ENCODE measurements around the gene PHF19. TPM values are rescaled to one million over a fixed set of nuclear protein-coding genes. Genes with fewer than 3 reads are reported as not detected.

PHF19 gene
- polyA plus RNA-seq, 3 donors: 12.6 to 61.0 (median 12.7) TPM

DNA sequence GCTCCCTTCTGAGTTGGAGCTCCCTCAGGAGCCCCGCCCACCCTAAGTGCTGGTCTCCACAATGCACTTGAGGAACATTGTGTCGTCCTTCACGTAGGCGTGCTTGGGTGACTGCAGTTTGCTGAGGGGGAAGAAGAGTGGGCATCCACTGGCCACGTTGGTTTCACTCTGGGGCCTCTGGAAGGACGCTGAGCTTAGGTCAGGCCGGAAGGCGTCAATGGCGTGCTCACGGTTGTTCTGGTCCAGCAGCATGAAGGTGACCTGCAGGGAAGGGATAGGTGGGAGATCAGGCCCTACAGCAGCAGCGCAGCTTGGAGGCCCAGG lies 28.0 kb upstream of the PHF19 start:
- no peak overlapping the region for H3K4me3 Mint-ChIP-seq
- H3K27me3 Mint-ChIP-seq (ENCODE audit: low read depth in 3 of 3): peaks cover 0 to 7% (median 3%) of the 10 kb centered on the region in 3 donors
- no peaks in the 10 kb centered on the region for H4K20me1 ChIP-seq (ENCODE audit: insufficient read depth, low read length)
- no peak overlapping the region for H3K9ac ChIP-seq (ENCODE audit: insufficient read depth, low read length, poor library complexity, severe bottlenecking)
- intact Hi-C loops (cut with micrococcal nuclease): no loop called here
- peaks cover 0 to 10% of the 10 kb centered on the region in 2 donors for H3K36me3 ChIP-seq (replicated peaks in 1 of 2; ENCODE audit: control insufficient read depth in 1 of 2, insufficient read depth in 2 of 2, low read length in 2 of 2)
- H3K4me1 Mint-ChIP-seq: peaks cover 7% of the 10 kb centered on the region
- H3K27me3 ChIP-seq (ENCODE audit: control insufficient read depth in 2 of 2, insufficient read depth in 2 of 2, low read length in 2 of 2): no peaks in the 10 kb centered on the region
- TF ChIP-seq, protein P1, sequence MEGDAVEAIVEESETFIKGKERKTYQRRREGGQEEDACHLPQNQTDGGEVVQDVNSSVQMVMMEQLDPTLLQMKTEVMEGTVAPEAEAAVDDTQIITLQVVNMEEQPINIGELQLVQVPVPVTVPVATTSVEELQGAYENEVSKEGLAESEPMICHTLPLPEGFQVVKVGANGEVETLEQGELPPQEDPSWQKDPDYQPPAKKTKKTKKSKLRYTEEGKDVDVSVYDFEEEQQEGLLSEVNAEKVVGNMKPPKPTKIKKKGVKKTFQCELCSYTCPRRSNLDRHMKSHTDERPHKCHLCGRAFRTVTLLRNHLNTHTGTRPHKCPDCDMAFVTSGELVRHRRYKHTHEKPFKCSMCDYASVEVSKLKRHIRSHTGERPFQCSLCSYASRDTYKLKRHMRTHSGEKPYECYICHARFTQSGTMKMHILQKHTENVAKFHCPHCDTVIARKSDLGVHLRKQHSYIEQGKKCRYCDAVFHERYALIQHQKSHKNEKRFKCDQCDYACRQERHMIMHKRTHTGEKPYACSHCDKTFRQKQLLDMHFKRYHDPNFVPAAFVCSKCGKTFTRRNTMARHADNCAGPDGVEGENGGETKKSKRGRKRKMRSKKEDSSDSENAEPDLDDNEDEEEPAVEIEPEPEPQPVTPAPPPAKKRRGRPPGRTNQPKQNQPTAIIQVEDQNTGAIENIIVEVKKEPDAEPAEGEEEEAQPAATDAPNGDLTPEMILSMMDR (IDR thresholded peaks at IDR 0.05): no peak
- no peak overlapping the region for H3K4me3 ChIP-seq (replicated peaks in 1 of 3; ENCODE audit: low read depth in 2 of 3, low read length in 3 of 3)
- H3K9me3 Mint-ChIP-seq: no peaks in the 10 kb centered on the region
- no peaks in the 10 kb centered on the region for H3K79me2 ChIP-seq (ENCODE audit: insufficient read depth, low read length)
- peak in 1 of 3 donors; percentile 6 for DNase-seq
- H3K27ac Mint-ChIP-seq: peak overlapping the region in 2 of 7 donors; percentile 24 to 33
- WGBS (ENCODE audit: insufficient coverage): 94% methylated on average over 11 of the region's 11 CpGs
- no peak overlapping the region for H3K27ac ChIP-seq (ENCODE audit: low read depth in 1 of 2, low read length in 2 of 2)
- H3K9me3 ChIP-seq (replicated peaks in 1 of 2; ENCODE audit: control insufficient read depth in 1 of 2, insufficient read depth in 1 of 2, low read length in 2 of 2): no peaks in the 10 kb centered on the region
- peaks cover 2 to 4% of the 10 kb centered on the region in 2 donors for H3K4me1 ChIP-seq (ENCODE audit: control insufficient read depth in 1 of 2, insufficient read depth in 2 of 2, low read length in 2 of 2)
- H2AFZ ChIP-seq (ENCODE audit: insufficient read depth, low read depth, low read length, poor library complexity, severe bottlenecking): no peak overlapping the region
- H3K36me3 Mint-ChIP-seq: peaks cover 11 to 13% of the 10 kb centered on the region in 2 donors
- no peak overlapping the region for H3K4me2 ChIP-seq (replicated peaks; ENCODE audit: extremely low read depth, low read length, poor library complexity, severe bottlenecking)

DNA sequence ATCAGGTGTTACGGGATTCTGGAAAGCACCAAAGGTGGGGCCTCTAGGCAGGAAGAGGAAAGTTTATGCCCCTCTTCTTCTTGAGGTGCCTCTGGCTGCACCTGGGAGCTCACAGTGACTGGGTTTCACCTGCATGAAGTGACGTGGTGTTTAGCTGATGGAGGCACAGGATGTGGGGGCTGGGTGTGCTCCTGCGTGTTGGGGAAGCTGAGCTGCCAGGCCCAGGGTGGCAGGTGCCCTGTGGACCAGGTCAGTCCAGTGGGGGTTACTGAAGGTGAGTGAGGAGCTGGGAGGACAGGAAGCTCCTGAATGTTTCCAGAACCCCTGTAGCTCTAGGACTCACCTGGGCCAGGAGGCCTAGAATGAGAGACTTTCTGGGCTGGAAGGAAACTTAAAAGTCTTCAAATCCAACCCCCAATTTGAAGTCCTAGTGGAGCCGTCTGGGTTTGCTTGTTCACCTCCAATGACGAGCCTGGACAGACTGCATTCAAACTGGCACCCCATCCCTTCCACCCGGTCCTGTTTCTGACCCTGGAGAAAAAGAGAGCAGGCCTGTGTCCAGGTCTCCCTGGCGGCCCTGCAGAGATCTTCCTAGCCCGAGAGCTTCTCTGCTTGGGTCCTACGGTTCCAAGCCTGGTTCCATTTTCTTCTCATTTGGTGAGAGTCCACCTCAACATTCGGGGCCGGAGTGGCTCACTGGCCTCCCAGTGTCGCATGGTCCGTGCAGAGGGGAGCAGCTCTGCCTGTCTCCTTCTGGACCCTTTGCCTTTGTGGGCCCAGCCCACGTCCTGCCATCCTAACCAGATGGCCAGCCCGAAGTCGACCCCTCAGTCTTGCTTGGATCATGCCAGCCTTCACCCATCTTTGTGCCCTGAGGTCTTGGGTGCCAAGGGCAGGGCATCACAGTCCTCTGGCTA lies 27.3 kb upstream of the PHF19 start:
- Histone ChIP-seq H3K27me3 (ENCODE audit: control insufficient read depth in 2 of 2, insufficient read depth in 2 of 2, low read length in 2 of 2) (no peaks in the 10 kb centered on the region), H4K20me1 (ENCODE audit: insufficient read depth, low read length) (no peaks in the 10 kb centered on the region), H3K9me3 (replicated peaks in 1 of 2; ENCODE audit: control insufficient read depth in 1 of 2, insufficient read depth in 1 of 2, low read length in 2 of 2) (no peaks in the 10 kb centered on the region), H3K4me2 (replicated peaks; ENCODE audit: extremely low read depth, low read length, poor library complexity, severe bottlenecking) (no peak overlapping the region), H3K9ac (ENCODE audit: insufficient read depth, low read length, poor library complexity, severe bottlenecking) (no peak overlapping the region), H3K79me2 (ENCODE audit: insufficient read depth, low read length) (no peaks in the 10 kb centered on the region), H3K36me3 (replicated peaks in 1 of 2; ENCODE audit: control insufficient read depth in 1 of 2, insufficient read depth in 2 of 2, low read length in 2 of 2) (peaks cover 0 to 10% of the 10 kb centered on the region in 2 donors), H2AFZ (ENCODE audit: insufficient read depth, low read depth, low read length, poor library complexity, severe bottlenecking) (no peak overlapping the region), H3K4me1 (ENCODE audit: control insufficient read depth in 1 of 2, insufficient read depth in 2 of 2, low read length in 2 of 2) (no peaks in the 10 kb centered on the region), H3K4me3 (replicated peaks in 1 of 3; ENCODE audit: low read depth in 2 of 3, low read length in 3 of 3) (no peak overlapping the region), H3K27ac (ENCODE audit: low read depth in 1 of 2, low read length in 2 of 2) (no peak overlapping the region)
- Mint-ChIP-seq H3K9me3 (no peaks in the 10 kb centered on the region), H3K36me3 (peaks cover 11 to 12% of the 10 kb centered on the region in 2 donors), H3K4me1 (peaks cover 5% of the 10 kb centered on the region), H3K27me3 (ENCODE audit: low read depth in 3 of 3) (peaks cover 0 to 7% (median 3%) of the 10 kb centered on the region in 3 donors), H3K4me3 (no peak overlapping the region), H3K27ac (peak overlapping the region in 4 of 7 donors; percentile 24 to 72 (median 40))
- intact Hi-C loops (cut with micrococcal nuclease): no loop called here
- TF ChIP-seq, protein P1 (IDR thresholded peaks at IDR 0.05): no peak
- 84% methylated on average over 15 of the region's 16 CpGs for WGBS (ENCODE audit: insufficient coverage)
- DNase-seq: no peak
